Esophagus muscularis mucosa (tissue), 4 donors: ENCODE data around the gene FABP2.

Experiments used
- EP300 ChIP-seq: sonication (generic); formaldehyde crosslinking; IDR thresholded peaks from one replicate; pipeline ENCODE4 v1.6.1; 2017; ENCODE audit warnings: antibody characterized with exemption
- POLR2A ChIP-seq: fragments of 450-650 bp; IDR thresholded peaks from one replicate; pipeline ENCODE4 v1.6.1; 2017; ENCODE audit warnings: antibody characterized with exemption, moderate library complexity, mild to moderate bottlenecking, low read depth
- POLR2AphosphoS5 ChIP-seq, 2 donors: sonication (generic); formaldehyde crosslinking; IDR thresholded peaks; one replicate each; pipeline ENCODE4 v1.6.1; 2017; ENCODE audit warnings: antibody characterized with exemption in 2 of 2
- TF ChIP-seq, protein P1 (sequence below), 3 experiments: fragments of 200-600 bp in 2 of 3; fragments of 450-650 bp in 1 of 3; sonication (generic) in 2 of 3; IDR thresholded peaks; one replicate each; pipeline ENCODE4 v1.5.1; 2017 to 2019; ENCODE audit warnings: antibody characterized with exemption in 3 of 3, mild to moderate bottlenecking in 2 of 3, moderate library complexity in 1 of 3

DNA sequence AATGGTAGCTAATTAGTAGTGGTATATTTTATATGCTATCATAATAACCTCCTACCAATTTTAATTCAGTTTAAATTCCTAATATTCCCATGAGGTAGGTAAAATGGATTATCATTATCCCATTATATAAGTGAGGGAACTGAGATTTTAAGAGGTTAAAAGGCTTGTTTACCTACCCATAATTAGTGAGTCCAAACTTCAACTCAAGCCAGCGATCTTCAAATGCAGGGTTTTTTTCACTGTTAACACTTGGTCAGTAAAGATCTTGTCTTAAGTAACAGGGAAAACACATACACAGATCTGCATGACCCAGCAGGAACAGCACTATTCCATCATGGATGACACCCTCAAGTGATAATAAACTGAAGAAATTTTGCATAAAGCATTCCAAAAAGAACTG lies 31.3 kb downstream of the FABP2 start:
- TF ChIP-seq, protein P1, sequence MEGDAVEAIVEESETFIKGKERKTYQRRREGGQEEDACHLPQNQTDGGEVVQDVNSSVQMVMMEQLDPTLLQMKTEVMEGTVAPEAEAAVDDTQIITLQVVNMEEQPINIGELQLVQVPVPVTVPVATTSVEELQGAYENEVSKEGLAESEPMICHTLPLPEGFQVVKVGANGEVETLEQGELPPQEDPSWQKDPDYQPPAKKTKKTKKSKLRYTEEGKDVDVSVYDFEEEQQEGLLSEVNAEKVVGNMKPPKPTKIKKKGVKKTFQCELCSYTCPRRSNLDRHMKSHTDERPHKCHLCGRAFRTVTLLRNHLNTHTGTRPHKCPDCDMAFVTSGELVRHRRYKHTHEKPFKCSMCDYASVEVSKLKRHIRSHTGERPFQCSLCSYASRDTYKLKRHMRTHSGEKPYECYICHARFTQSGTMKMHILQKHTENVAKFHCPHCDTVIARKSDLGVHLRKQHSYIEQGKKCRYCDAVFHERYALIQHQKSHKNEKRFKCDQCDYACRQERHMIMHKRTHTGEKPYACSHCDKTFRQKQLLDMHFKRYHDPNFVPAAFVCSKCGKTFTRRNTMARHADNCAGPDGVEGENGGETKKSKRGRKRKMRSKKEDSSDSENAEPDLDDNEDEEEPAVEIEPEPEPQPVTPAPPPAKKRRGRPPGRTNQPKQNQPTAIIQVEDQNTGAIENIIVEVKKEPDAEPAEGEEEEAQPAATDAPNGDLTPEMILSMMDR (IDR thresholded peaks at IDR 0.05): no peak
- TF ChIP-seq POLR2A (no peak), POLR2AphosphoS5 (IDR thresholded peaks at IDR 0.05) (no peak), EP300 (no peak)
